Keratinocyte (primary cell): ENCODE measurements around the gene SEPTIN5. TPM values are rescaled to one million over a fixed set of nuclear protein-coding genes. Genes with fewer than 3 reads are reported as not detected.

Experiments
- DNase-seq: peaks from one replicate; pipeline ENCODE4 v3.0.0-alpha.2; 2011; ENCODE audit warnings: low read depth, missing footprints, low spot score
- FAIRE-seq: peaks from 2 replicates; lab custom pipeline; 2011; peaks lifted over from hg19 to GRCh38; lab: Jason Lieb, UNC
- H2AFZ ChIP-seq: 2 replicates; pipeline ENCODE4 v1.6.0; 2012; ENCODE audit warnings: low read length, control low read depth, inconsistent platforms; ENCODE audit not compliant: control insufficient read depth
- H3K27ac ChIP-seq: 2 replicates; pipeline ENCODE4 v1.5.1; 2011; ENCODE audit warnings: low read length; ENCODE audit not compliant: control insufficient read depth, insufficient read depth
- H3K27me3 ChIP-seq: 3 replicates; pipeline ENCODE4 v1.6.0; 2011; ENCODE audit warnings: low read length; ENCODE audit not compliant: control insufficient read depth, insufficient read depth; ENCODE audit errors: extremely low read depth
- H3K36me3 ChIP-seq, 2 experiments: 2 replicates in 1 of 2; 3 replicates in 1 of 2; pipeline ENCODE4 v1.5.1; 2011; ENCODE audit warnings: low read length in 2 of 2, mild to moderate bottlenecking in 1 of 2; ENCODE audit not compliant: control insufficient read depth in 2 of 2, insufficient read depth in 2 of 2; ENCODE audit errors: extremely low read depth in 1 of 2
- H3K4me1 ChIP-seq: 3 replicates; pipeline ENCODE4 v1.5.1; 2011; ENCODE audit warnings: low read length; ENCODE audit not compliant: control insufficient read depth, insufficient read depth; ENCODE audit errors: extremely low read depth
- H3K4me2 ChIP-seq: 3 replicates; pipeline ENCODE4 v1.6.0; 2011; ENCODE audit warnings: low read depth, low read length; ENCODE audit not compliant: control insufficient read depth, insufficient read depth; ENCODE audit errors: extremely low read depth
- H3K4me3 ChIP-seq, 3 experiments: fragments of 200-600 bp in 1 of 3; sonication (generic) in 1 of 3; 2 replicates in 2 of 3; 3 replicates in 1 of 3; pipeline ENCODE4 v1.5.1; 2011 to 2016; ENCODE audit warnings: low read length in 3 of 3, mild to moderate bottlenecking in 3 of 3, control low read depth in 2 of 3, inconsistent platforms in 1 of 3, low read depth in 1 of 3, mixed read lengths in 1 of 3, mixed run types in 1 of 3, moderate library complexity in 1 of 3; ENCODE audit not compliant: control insufficient read depth in 2 of 3, insufficient read depth in 2 of 3; ENCODE audit errors: extremely low read depth in 1 of 3
- H3K79me2 ChIP-seq: 2 replicates; pipeline ENCODE4 v1.6.0; 2012; ENCODE audit warnings: low read length; ENCODE audit not compliant: control insufficient read depth, insufficient read depth
- H3K9ac ChIP-seq: 3 replicates; pipeline ENCODE4 v1.6.0; 2011; ENCODE audit warnings: low read length; ENCODE audit not compliant: control insufficient read depth, insufficient read depth; ENCODE audit errors: extremely low read depth
- H3K9me1 ChIP-seq: 3 replicates; pipeline ENCODE4 v1.6.0; 2011; ENCODE audit warnings: low read length; ENCODE audit not compliant: control insufficient read depth, insufficient read depth; ENCODE audit errors: extremely low read depth
- H3K9me3 ChIP-seq: 2 replicates; pipeline ENCODE4 v1.5.1; 2012; ENCODE audit warnings: low read depth, low read length; ENCODE audit not compliant: control insufficient read depth
- H4K20me1 ChIP-seq: 3 replicates; pipeline ENCODE4 v1.6.0; 2011; ENCODE audit warnings: low read length; ENCODE audit not compliant: control insufficient read depth, insufficient read depth; ENCODE audit errors: extremely low read depth
- CTCF ChIP-seq, 3 experiments: IDR thresholded peaks in 1 of 3; conservative IDR thresholded peaks in 1 of 3; optimal IDR thresholded peaks in 1 of 3; 2 replicates in 2 of 3; 3 replicates in 1 of 3; pipeline versions ENCODE3 to v1.5.1; 2011; ENCODE audit warnings: low read length in 3 of 3, mild to moderate bottlenecking in 3 of 3, moderate library complexity in 2 of 3, control low read depth in 1 of 3, inconsistent platforms in 1 of 3; ENCODE audit not compliant: insufficient read depth in 2 of 3; ENCODE audit errors: extremely low read depth in 1 of 3
- EZH2 ChIP-seq: IDR thresholded peaks from one replicate; pipeline ENCODE4 v1.6.1; 2012; ENCODE audit warnings: inconsistent platforms, mild to moderate bottlenecking, low read length, moderate library complexity
- dilution Hi-C: fragments of 300-500 bp; cut with MboI; formaldehyde crosslinking; loops from one replicate; pipeline ENCODE4 v1.7.0; 2020; ENCODE audit warnings: low sequenced_read_pairs; ENCODE audit not compliant: extremely low pct_ligation_motif_present
- polyA plus RNA-seq, 5 experiments: library from polyadenylated mRNA; depleted of rRNA in 3 of 5; stranded (reverse) in 3 of 5; stranded (forward) in 1 of 5; unstranded in 1 of 5; fragments of >200 nt; gene quantifications; 1 replicate in 1 of 5; 2 replicates in 3 of 5; 3 replicates in 1 of 5; pipeline versions ENCODE4 v1.2.1 to v1.2.3, GENCODE V29; 2011 to 2012; ENCODE audit warnings: missing spikeins in 2 of 5, low read depth in 1 of 5, low replicate concordance in 1 of 5

SEPTIN5 gene
- polyA plus RNA-seq, 1 donor (not counting 4 experiments of a cell fraction or from before 2014, with no cell fraction given) = 2.2 TPM

- TF ChIP-seq CTCF (optimal IDR thresholded peaks at IDR 0.05 in 1 of 3, IDR thresholded peaks at IDR 0.05 in 1 of 3, conservative IDR thresholded peaks at IDR 0.05 in 1 of 3; ENCODE audit: extremely low read depth in 1 of 3, insufficient read depth in 2 of 3, low read length in 3 of 3) = no peak
- no peak for TF ChIP-seq EZH2
- peaks cover 9% of the 10 kb centered on the region for H3K27me3 ChIP-seq
- H3K9me3 ChIP-seq = no peaks in the 10 kb centered on the region
- H3K4me1 ChIP-seq = peaks cover 9% of the 10 kb centered on the region
- H3K4me2 ChIP-seq = no peak overlapping the region
- DNase-seq (no peak), FAIRE-seq (no peak)
- H3K9me1 ChIP-seq = no peaks in the 10 kb centered on the region
- no peak overlapping the region for H3K27ac ChIP-seq
- no peak overlapping the region for H3K4me3 ChIP-seq
- no peak overlapping the region for H2AFZ ChIP-seq
- H3K36me3 ChIP-seq = no peaks in the 10 kb centered on the region
- dilution Hi-C loops = no loop called here
- H4K20me1 ChIP-seq = no peaks in the 10 kb centered on the region
- no peak overlapping the region for H3K9ac ChIP-seq
- no peaks in the 10 kb centered on the region for H3K79me2 ChIP-seq
Observed at GRCh38 chr22:19693581-19693980, 20.7 kb upstream of the SEPTIN5 start.

- peaks cover 9% of the 10 kb centered on the region for H3K4me1 ChIP-seq
- no peak overlapping the region for H3K27ac ChIP-seq
- dilution Hi-C loops = no loop called here
- TF ChIP-seq EZH2 = no peak
- no peak for TF ChIP-seq CTCF (optimal IDR thresholded peaks at IDR 0.05 in 1 of 3, IDR thresholded peaks at IDR 0.05 in 1 of 3, conservative IDR thresholded peaks at IDR 0.05 in 1 of 3; ENCODE audit: extremely low read depth in 1 of 3, insufficient read depth in 2 of 3, low read length in 3 of 3)
- no peaks in the 10 kb centered on the region for H3K9me3 ChIP-seq
- DNase-seq (no peak), FAIRE-seq (no peak)
- no peak overlapping the region for H3K4me2 ChIP-seq
- no peaks in the 10 kb centered on the region for H3K36me3 ChIP-seq
- H3K79me2 ChIP-seq = no peaks in the 10 kb centered on the region
- no peak overlapping the region for H2AFZ ChIP-seq
- no peaks in the 10 kb centered on the region for H3K9me1 ChIP-seq
- H3K4me3 ChIP-seq = no peak overlapping the region
- H3K27me3 ChIP-seq = peaks cover 3% of the 10 kb centered on the region
- H4K20me1 ChIP-seq = no peaks in the 10 kb centered on the region
- no peak overlapping the region for H3K9ac ChIP-seq
Observed at GRCh38 chr22:19693981-19694670, 20.2 kb upstream of the SEPTIN5 start.
